SK-N-SH (cell line): ENCODE results near the gene FLOT1.

ENCODE experiments used
- CTCF ChIP-seq: fragments of 200-600 bp; sonication (generic); IDR thresholded peaks from 2 replicates; pipeline ENCODE4 v1.6.1; 2017; ENCODE audit warnings: antibody characterized with exemption, mild to moderate bottlenecking, moderate library complexity
- EZH2phosphoT487 ChIP-seq: fragments of 200-600 bp; sonication (generic); IDR thresholded peaks from 2 replicates; pipeline ENCODE4 v1.6.1; 2017; ENCODE audit warnings: low read depth, mixed run types, mild to moderate bottlenecking, antibody characterized with exemption, moderate library complexity, borderline replicate concordance
- GATA2 ChIP-seq: sonication (generic); formaldehyde crosslinking; IDR thresholded peaks from 2 replicates; pipeline ENCODE4 v1.5.0; 2020; ENCODE audit warnings: mild to moderate bottlenecking, missing genetic modification reagents
- MXI1 ChIP-seq: IDR thresholded peaks from 2 replicates; pipeline ENCODE4 v1.6.1; 2012; ENCODE audit warnings: mild to moderate bottlenecking, low read depth, low read length, improper control_type of control experiment
- RAD21 ChIP-seq: IDR thresholded peaks from 2 replicates; pipeline ENCODE4 v1.6.1; 2012; ENCODE audit warnings: mild to moderate bottlenecking, low read length
- RCOR1 ChIP-seq: fragments of 150-350 bp; IDR thresholded peaks from 2 replicates; pipeline ENCODE4 v1.6.1; 2017; ENCODE audit warnings: antibody characterized with exemption, low read length
- SIN3A ChIP-seq: IDR thresholded peaks from 2 replicates; pipeline ENCODE4 v1.6.1; 2012; ENCODE audit warnings: low read depth, mild to moderate bottlenecking, low read length, moderate library complexity, borderline replicate concordance
- SMC3 ChIP-seq: IDR thresholded peaks from 2 replicates; pipeline ENCODE4 v1.6.1; 2012; ENCODE audit warnings: low read depth, low read length, improper control_type of control experiment
- YY1 ChIP-seq: IDR thresholded peaks from 2 replicates; pipeline ENCODE4 v1.4.0; 2012; ENCODE audit warnings: low read depth, mild to moderate bottlenecking
- TF ChIP-seq, protein P1 (sequence below): IDR thresholded peaks from 2 replicates; pipeline ENCODE4 v1.4.0; 2012; ENCODE audit warnings: low read depth, borderline replicate concordance

- TF ChIP-seq CTCF (no peak), YY1 (no peak), RAD21 (no peak), SMC3 (no peak), GATA2 (CRISPR knock-in tag) (no peak), EZH2phosphoT487 (no peak), SIN3A (no peak), MXI1 (no peak), RCOR1 (no peak)
- TF ChIP-seq, protein P1, sequence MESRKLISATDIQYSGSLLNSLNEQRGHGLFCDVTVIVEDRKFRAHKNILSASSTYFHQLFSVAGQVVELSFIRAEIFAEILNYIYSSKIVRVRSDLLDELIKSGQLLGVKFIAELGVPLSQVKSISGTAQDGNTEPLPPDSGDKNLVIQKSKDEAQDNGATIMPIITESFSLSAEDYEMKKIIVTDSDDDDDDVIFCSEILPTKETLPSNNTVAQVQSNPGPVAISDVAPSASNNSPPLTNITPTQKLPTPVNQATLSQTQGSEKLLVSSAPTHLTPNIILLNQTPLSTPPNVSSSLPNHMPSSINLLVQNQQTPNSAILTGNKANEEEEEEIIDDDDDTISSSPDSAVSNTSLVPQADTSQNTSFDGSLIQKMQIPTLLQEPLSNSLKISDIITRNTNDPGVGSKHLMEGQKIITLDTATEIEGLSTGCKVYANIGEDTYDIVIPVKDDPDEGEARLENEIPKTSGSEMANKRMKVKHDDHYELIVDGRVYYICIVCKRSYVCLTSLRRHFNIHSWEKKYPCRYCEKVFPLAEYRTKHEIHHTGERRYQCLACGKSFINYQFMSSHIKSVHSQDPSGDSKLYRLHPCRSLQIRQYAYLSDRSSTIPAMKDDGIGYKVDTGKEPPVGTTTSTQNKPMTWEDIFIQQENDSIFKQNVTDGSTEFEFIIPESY, result no peak
Observed at GRCh38 chr6:30707281-30707850, 35.1 kb downstream of the FLOT1 start.
